Caco-2 (cell line): Measurements from ENCODE around the gene NGEF. TPM values are rescaled to one million over a fixed set of nuclear protein-coding genes. Genes with fewer than 3 reads are reported as not detected.

Experiments used
- BruUV-seq: library from RNA; stranded (reverse); fragments of 400-500 nt; replicated peaks from 2 replicates; lab custom pipeline; 2021; lab: Mats Ljungman, UMichigan
- CTCF ChIA-PET: fragments of 300-600 bp; sonication (Branson Sonifier 250); formaldehyde crosslinking; loops from one replicate; lab custom pipeline; 2022; ENCODE audit warnings: antibody characterized with exemption; lab: Charles Lee
- POLR2A ChIA-PET: fragments of 300-600 bp; sonication (Branson Sonifier 250); formaldehyde crosslinking; loops from one replicate; lab custom pipeline; 2022; ENCODE audit warnings: antibody characterized with exemption; lab: Charles Lee
- DNase-seq, 2 experiments: peaks; one replicate each; pipeline versions ENCODE4 v3.0.0 to v3.0.0-alpha.2; 2020 to 2022
- H3K27me3 ChIP-seq: replicated peaks from 2 replicates; pipeline ENCODE4 v1.6.0; 2011; ENCODE audit warnings: low read length; ENCODE audit not compliant: control insufficient read depth, insufficient read depth
- H3K36me3 ChIP-seq: 2 replicates; pipeline ENCODE4 v1.5.1; 2011; ENCODE audit warnings: low read length; ENCODE audit not compliant: control insufficient read depth, insufficient read depth
- H3K4me1 ChIP-seq: fragments of 250-450 bp; sonication (Bioruptor Pico); 2 replicates; pipeline ENCODE4 v1.5.1; 2020; ENCODE audit warnings: mild to moderate bottlenecking
- H3K4me3 ChIP-seq: 2 replicates; pipeline ENCODE4 v1.5.1; 2011; ENCODE audit warnings: low read depth, mild to moderate bottlenecking, control low read depth, low read length
- H3K9me3 ChIP-seq: fragments of 250-450 bp; sonication (Bioruptor Pico); 2 replicates; pipeline ENCODE4 v1.5.1; 2020; ENCODE audit warnings: mild to moderate bottlenecking, moderate library complexity
- H3K27ac Mint-ChIP-seq: one replicate; pipeline ENCODE4 v1.8.0; 2022; ENCODE audit warnings: mixed read lengths; ENCODE audit not compliant: unreplicated experiment
- H3K27me3 Mint-ChIP-seq: one replicate; pipeline ENCODE4 v1.8.0; 2022; ENCODE audit warnings: mixed read lengths; ENCODE audit not compliant: insufficient read depth, unreplicated experiment
- H3K36me3 Mint-ChIP-seq: one replicate; pipeline ENCODE4 v1.8.0; 2022; ENCODE audit warnings: mild to moderate bottlenecking, mixed read lengths; ENCODE audit not compliant: insufficient read depth, unreplicated experiment
- H3K4me1 Mint-ChIP-seq: one replicate; pipeline ENCODE4 v1.8.0; 2022; ENCODE audit warnings: low read depth, mixed read lengths; ENCODE audit not compliant: unreplicated experiment
- H3K4me3 Mint-ChIP-seq: one replicate; pipeline ENCODE4 v1.8.0; 2022; ENCODE audit warnings: mild to moderate bottlenecking, moderate library complexity, mixed read lengths; ENCODE audit not compliant: unreplicated experiment
- H3K9me3 Mint-ChIP-seq: one replicate; pipeline ENCODE4 v1.8.0; 2022; ENCODE audit warnings: mixed read lengths; ENCODE audit not compliant: unreplicated experiment
- intact Hi-C: fragments of 100-400 bp; cut with micrococcal nuclease; formaldehyde crosslinking; loops from one replicate; pipeline ENCODE4 v1.10.0; 2022; ENCODE audit not compliant: unreplicated experiment
- total RNA-seq: library from RNA; stranded (reverse); gene quantifications from 2 replicates; pipeline ENCODE4 v1.2.3, GENCODE V29; 2022
- TF ChIP-seq, protein P1 (sequence below), 2 experiments: fragments of 200-600 bp in 1 of 2; IDR thresholded peaks; 1 replicate in 1 of 2; 2 replicates in 1 of 2; pipeline versions ENCODE4 v1.5.1 to v1.8.0; 2011 to 2022; ENCODE audit warnings: antibody characterized with exemption in 1 of 2, control low read depth in 1 of 2, inconsistent platforms in 1 of 2, low read depth in 1 of 2, low read length in 1 of 2, mild to moderate bottlenecking in 1 of 2, moderate library complexity in 1 of 2; ENCODE audit not compliant: insufficient read depth in 1 of 2, severe bottlenecking in 1 of 2, unreplicated experiment in 1 of 2

NGEF gene
- total RNA-seq, 1 experiment from 2014 or later, result 0.77 TPM

GRCh38 chr2:232873909-232874641 is 139.0 kb downstream of the NGEF start:
- no peaks in the 10 kb centered on the region for H3K27me3 ChIP-seq
- no peaks in the 10 kb centered on the region for H3K36me3 ChIP-seq
- no peak overlapping the region for H3K4me3 ChIP-seq
- Mint-ChIP-seq H3K36me3 (peaks cover 12% of the 10 kb centered on the region), H3K27ac (peak overlapping the region; percentile 18), H3K4me1 (no peaks in the 10 kb centered on the region), H3K4me3 (no peak overlapping the region), H3K27me3 (no peaks in the 10 kb centered on the region), H3K9me3 (no peaks in the 10 kb centered on the region)
- ChIA-PET CTCF (no interaction called here), POLR2A (no interaction called here)
- BruUV-seq, result no TSS peak
- TF ChIP-seq, protein P1, sequence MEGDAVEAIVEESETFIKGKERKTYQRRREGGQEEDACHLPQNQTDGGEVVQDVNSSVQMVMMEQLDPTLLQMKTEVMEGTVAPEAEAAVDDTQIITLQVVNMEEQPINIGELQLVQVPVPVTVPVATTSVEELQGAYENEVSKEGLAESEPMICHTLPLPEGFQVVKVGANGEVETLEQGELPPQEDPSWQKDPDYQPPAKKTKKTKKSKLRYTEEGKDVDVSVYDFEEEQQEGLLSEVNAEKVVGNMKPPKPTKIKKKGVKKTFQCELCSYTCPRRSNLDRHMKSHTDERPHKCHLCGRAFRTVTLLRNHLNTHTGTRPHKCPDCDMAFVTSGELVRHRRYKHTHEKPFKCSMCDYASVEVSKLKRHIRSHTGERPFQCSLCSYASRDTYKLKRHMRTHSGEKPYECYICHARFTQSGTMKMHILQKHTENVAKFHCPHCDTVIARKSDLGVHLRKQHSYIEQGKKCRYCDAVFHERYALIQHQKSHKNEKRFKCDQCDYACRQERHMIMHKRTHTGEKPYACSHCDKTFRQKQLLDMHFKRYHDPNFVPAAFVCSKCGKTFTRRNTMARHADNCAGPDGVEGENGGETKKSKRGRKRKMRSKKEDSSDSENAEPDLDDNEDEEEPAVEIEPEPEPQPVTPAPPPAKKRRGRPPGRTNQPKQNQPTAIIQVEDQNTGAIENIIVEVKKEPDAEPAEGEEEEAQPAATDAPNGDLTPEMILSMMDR (IDR thresholded peaks at IDR 0.05; ENCODE audit: insufficient read depth in 1 of 2, low read depth in 1 of 2, low read length in 1 of 2, severe bottlenecking in 1 of 2, unreplicated experiment in 1 of 2), result no peak
- intact Hi-C loops, result no loop called here
- H3K9me3 ChIP-seq, result no peaks in the 10 kb centered on the region
- H3K4me1 ChIP-seq, result 0 out of 2 replicates have a peak, but pooled peaks cover 9% of the 10 kb centered on the region
- no peak for DNase-seq

DNA sequence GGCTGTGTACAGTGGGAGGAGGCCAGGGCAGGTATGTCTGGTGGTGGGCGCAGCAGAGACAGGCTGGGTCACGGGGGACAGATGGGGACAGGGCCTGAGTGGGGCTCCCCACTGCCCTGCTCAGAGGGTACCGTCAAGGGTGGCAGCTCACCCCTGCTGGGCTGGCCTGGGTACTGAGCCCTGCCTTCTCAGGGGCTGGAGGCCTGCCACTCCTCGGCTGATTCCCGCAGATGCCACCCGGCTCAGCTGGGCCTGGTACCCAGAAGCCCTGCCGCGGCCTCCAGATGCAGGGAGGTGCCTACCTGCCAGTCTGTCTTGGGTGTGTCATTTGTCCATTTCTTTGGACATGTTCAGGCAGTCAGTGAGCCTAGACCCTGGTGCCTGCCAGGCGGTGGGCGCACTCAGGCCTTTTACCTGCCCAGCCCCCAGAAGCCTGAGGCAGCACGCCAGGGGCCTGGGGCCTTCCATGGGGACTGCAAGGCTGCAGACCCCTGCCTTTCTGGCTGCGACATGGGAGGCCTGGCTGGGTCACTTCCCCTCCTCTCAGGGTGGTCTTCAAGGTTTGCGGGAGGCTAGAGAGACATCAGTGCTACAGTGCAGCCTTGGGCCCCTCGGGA is 139.7 kb downstream of the NGEF start:
- Histone ChIP-seq H3K4me3 (no peak overlapping the region), H3K4me1 (0 out of 2 replicates have a peak, but pooled peaks cover 9% of the 10 kb centered on the region), H3K27me3 (no peaks in the 10 kb centered on the region), H3K9me3 (no peaks in the 10 kb centered on the region), H3K36me3 (no peaks in the 10 kb centered on the region)
- BruUV-seq, result no TSS peak
- ChIA-PET POLR2A (no interaction called here), CTCF (no interaction called here)
- H3K36me3 Mint-ChIP-seq, result peaks cover 12% of the 10 kb centered on the region
- no peak overlapping the region for H3K27ac Mint-ChIP-seq
- intact Hi-C loops, result no loop called here
- H3K27me3 Mint-ChIP-seq, result no peaks in the 10 kb centered on the region
- DNase-seq, result no peak
- no peaks in the 10 kb centered on the region for H3K4me1 Mint-ChIP-seq
- H3K9me3 Mint-ChIP-seq, result no peaks in the 10 kb centered on the region
- TF ChIP-seq, protein P1 (IDR thresholded peaks at IDR 0.05; ENCODE audit: insufficient read depth in 1 of 2, low read depth in 1 of 2, low read length in 1 of 2, severe bottlenecking in 1 of 2, unreplicated experiment in 1 of 2), result no peak
- H3K4me3 Mint-ChIP-seq, result no peak overlapping the region

- no peak overlapping the region for H3K27ac Mint-ChIP-seq
- Histone ChIP-seq H3K36me3 (no peaks in the 10 kb centered on the region), H3K4me3 (no peak overlapping the region), H3K9me3 (no peaks in the 10 kb centered on the region), H3K4me1 (0 out of 2 replicates have a peak, but pooled peaks cover 9% of the 10 kb centered on the region), H3K27me3 (no peaks in the 10 kb centered on the region)
- TF ChIP-seq, protein P1 (IDR thresholded peaks at IDR 0.05; ENCODE audit: insufficient read depth in 1 of 2, low read depth in 1 of 2, low read length in 1 of 2, severe bottlenecking in 1 of 2, unreplicated experiment in 1 of 2), result no peak
- H3K4me1 Mint-ChIP-seq, result no peaks in the 10 kb centered on the region
- no TSS peak for BruUV-seq
- H3K9me3 Mint-ChIP-seq, result no peaks in the 10 kb centered on the region
- no peaks in the 10 kb centered on the region for H3K27me3 Mint-ChIP-seq
- H3K4me3 Mint-ChIP-seq, result no peak overlapping the region
- ChIA-PET POLR2A (no interaction called here), CTCF (no interaction called here)
- intact Hi-C loops, result no loop called here
- peaks cover 12% of the 10 kb centered on the region for H3K36me3 Mint-ChIP-seq
- DNase-seq, result no peak
Observed at GRCh38 chr2:232872826-232873225, 140.2 kb downstream of the NGEF start.
